Neural crest cell (in vitro differentiated cells): ENCODE measurements around the gene KRABD2.
"Not testable (repeated sequence)": the region's sequence is repeated elsewhere in the genome, so short reads cannot be mapped to it uniquely, and the experiment has no call there.

ENCODE experiments used
- DNase-seq: peaks from one replicate; pipeline ENCODE4 v3.0.0; 2021; ENCODE audit warnings: low read depth, mixed read lengths, low spot score
- H3K27ac Mint-ChIP-seq: one replicate; pipeline ENCODE4 v1.8.0; 2021; ENCODE audit warnings: mild to moderate bottlenecking, mixed read lengths; ENCODE audit not compliant: unreplicated experiment
- H3K27me3 Mint-ChIP-seq: 2 replicates; pipeline ENCODE4 v1.8.0; 2021; ENCODE audit warnings: low read depth, mild to moderate bottlenecking, mixed read lengths
- H3K36me3 Mint-ChIP-seq: 2 replicates; pipeline ENCODE4 v1.8.0; 2021; ENCODE audit warnings: low read depth, mild to moderate bottlenecking, mixed read lengths
- H3K4me1 Mint-ChIP-seq: 2 replicates; pipeline ENCODE4 v1.8.0; 2021; ENCODE audit warnings: mixed read lengths
- H3K4me3 Mint-ChIP-seq: one replicate; pipeline ENCODE4 v1.8.0; 2021; ENCODE audit warnings: mild to moderate bottlenecking, mixed read lengths
- H3K9me3 Mint-ChIP-seq: 2 replicates; pipeline ENCODE4 v1.8.0; 2021; ENCODE audit warnings: mixed read lengths
- TF ChIP-seq, protein P1 (sequence below): fragments of 200-600 bp; sonication (generic); conservative IDR thresholded peaks from 2 replicates; pipeline ENCODE4 v1.5.0; 2021; ENCODE audit warnings: antibody characterized with exemption, mild to moderate bottlenecking

Gene KRABD2

DNA sequence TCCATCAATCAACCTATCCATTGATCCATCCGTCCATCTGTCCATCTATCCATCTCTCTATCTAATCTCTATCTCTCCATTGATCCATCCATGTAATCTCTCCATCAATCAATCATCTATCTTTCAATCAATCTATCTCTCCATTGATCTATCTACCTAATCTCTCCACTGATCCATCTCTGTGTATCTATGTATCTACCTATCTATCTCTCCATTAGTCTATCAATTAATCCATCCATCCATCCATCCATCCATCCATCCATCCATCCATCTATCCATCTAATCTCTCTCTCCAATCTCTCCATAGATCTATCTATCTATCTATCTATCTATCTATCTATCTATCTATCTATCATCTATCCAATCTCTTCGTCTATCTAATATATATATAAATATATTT, 24.6 kb upstream of the KRABD2 start:
- Mint-ChIP-seq H3K4me3 (no peak overlapping the region), H3K36me3 (no peaks in the 10 kb centered on the region), H3K4me1 (no peaks in the 10 kb centered on the region), H3K27me3 (peaks cover 50% of the 10 kb centered on the region), H3K27ac (no peak overlapping the region), H3K9me3 (no peaks in the 10 kb centered on the region)
- TF ChIP-seq, protein P1, sequence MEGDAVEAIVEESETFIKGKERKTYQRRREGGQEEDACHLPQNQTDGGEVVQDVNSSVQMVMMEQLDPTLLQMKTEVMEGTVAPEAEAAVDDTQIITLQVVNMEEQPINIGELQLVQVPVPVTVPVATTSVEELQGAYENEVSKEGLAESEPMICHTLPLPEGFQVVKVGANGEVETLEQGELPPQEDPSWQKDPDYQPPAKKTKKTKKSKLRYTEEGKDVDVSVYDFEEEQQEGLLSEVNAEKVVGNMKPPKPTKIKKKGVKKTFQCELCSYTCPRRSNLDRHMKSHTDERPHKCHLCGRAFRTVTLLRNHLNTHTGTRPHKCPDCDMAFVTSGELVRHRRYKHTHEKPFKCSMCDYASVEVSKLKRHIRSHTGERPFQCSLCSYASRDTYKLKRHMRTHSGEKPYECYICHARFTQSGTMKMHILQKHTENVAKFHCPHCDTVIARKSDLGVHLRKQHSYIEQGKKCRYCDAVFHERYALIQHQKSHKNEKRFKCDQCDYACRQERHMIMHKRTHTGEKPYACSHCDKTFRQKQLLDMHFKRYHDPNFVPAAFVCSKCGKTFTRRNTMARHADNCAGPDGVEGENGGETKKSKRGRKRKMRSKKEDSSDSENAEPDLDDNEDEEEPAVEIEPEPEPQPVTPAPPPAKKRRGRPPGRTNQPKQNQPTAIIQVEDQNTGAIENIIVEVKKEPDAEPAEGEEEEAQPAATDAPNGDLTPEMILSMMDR = no peak
- no peak for DNase-seq

DNA sequence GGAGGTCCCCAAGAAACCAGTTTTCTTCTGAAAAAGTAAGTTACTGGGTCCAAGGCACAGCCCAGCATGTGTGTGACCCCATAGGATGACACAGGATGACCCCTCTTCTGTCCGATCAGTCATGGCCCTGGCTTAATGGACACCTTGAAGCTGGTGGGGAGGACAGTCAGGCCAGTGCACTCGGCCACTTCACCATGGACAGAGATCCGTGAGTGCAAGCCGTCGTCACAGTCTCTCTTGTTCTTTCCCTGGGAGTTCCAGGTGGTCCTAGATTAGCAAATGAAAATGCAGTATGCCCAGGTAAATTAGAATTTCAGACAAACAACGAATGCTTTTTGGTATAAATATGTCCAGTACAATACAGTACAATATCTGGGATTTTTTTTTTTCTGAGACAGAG, 22.5 kb upstream of the KRABD2 start:
- H3K9me3 Mint-ChIP-seq = no peaks in the 10 kb centered on the region
- no peak overlapping the region for H3K4me3 Mint-ChIP-seq
- DNase-seq = no peak
- TF ChIP-seq, protein P1 = no peak
- H3K36me3 Mint-ChIP-seq = no peaks in the 10 kb centered on the region
- peaks cover 69% of the 10 kb centered on the region for H3K27me3 Mint-ChIP-seq
- H3K4me1 Mint-ChIP-seq = no peaks in the 10 kb centered on the region
- H3K27ac Mint-ChIP-seq = no peak overlapping the region

DNA sequence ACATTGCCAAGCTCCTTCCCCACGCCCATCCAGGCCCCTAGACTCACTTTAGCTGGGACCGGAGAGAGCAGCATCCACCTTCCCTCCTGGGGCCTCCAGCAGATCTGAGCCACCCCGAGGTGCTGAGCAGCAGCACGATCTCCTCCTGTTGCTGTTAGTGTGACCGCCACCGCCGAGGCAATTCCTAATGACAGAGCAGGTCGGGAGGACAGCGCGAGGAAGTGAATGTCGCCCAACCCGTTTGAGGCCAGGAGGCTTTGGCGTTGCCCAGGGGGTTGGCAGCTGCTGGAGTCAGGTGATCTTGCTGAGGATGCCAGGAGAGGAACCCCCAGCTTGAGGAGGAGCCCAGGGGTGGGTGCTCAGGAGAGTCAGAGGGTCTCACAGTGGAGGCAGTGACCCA, 21.1 kb upstream of the KRABD2 start, which contains the start of gene RNF222:
Gene RNF222 (minus strand): TSS at position 192 of the 400 bp plus-strand sequence. CDS start 4,366 bp downstream, outside the sequence.
- TF ChIP-seq, protein P1 = no peak
- Mint-ChIP-seq H3K27me3 (peaks cover 74% of the 10 kb centered on the region), H3K9me3 (no peaks in the 10 kb centered on the region), H3K36me3 (no peaks in the 10 kb centered on the region), H3K4me1 (no peaks in the 10 kb centered on the region), H3K4me3 (no peak within 1 kb of the TSS), H3K27ac (no peak within 1 kb of the TSS)
- DNase-seq = no peak

DNA sequence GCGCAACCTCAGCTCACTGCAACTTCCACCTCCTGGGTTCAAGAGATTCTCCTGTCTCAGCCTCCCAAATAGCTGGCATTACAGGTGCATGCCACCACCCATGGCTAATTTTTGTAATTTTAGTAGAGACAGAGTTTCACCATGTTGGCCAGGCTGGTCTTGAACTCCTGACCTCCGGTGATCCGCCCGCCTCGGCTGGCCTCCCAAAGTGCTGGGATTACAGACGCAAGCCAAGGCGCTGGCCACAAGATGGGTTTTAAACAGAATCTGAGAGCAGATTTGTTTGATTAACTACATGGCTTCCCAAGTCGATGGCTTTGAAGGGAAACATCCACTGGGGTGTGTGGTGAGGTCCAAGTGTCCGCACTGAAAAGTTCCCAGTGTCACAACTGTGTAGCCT, 18.0 kb upstream of the KRABD2 start:
- H3K4me1 Mint-ChIP-seq, H3K4me3 Mint-ChIP-seq, H3K27ac Mint-ChIP-seq, DNase-seq, H3K9me3 Mint-ChIP-seq, H3K36me3 Mint-ChIP-seq: not testable (repeated sequence)
- H3K27me3 Mint-ChIP-seq = peaks cover 53% of the 10 kb centered on the region

DNA sequence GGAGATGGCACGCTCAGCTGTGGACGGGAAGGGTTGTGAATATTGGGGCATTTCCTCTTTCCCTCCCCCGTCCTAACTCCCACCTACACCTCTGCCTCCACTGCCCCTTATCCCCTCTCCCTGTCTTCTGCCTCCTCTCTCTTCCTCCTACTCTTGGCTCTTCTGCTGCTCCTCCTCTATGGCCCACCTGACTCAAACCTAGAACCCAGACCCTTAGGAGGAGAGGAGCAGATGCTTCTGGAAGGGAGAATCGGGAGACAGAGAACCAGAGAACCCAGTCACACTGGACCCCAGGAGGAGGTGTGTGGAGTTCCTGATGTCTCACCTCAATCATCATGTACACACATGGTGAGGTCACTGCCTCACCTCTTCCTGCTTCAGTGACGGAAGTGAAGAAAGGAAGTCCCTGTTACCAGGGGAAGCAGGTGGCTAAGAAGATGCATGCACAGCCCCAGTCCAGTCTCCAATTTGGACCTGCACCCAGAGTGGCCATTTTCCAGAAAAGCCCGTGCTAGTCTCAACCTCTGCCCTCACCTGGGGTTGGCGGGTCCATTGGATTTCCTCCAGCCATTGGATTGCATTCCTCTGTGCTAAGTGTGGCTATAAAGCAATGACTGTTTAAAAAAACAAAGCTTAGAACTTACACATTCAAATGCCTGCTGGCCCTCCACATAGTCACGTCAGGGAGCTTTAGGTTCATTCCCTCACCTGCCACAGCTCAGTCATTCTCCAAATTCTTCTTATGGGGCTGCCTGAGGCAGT, 17.1 kb upstream of the KRABD2 start:
- TF ChIP-seq, protein P1 = no peak
- Mint-ChIP-seq H3K27ac (no peak overlapping the region), H3K9me3 (no peaks in the 10 kb centered on the region), H3K27me3 (peaks cover 49% of the 10 kb centered on the region), H3K4me1 (no peaks in the 10 kb centered on the region), H3K4me3 (no peak overlapping the region), H3K36me3 (no peaks in the 10 kb centered on the region)
- no peak for DNase-seq

DNA sequence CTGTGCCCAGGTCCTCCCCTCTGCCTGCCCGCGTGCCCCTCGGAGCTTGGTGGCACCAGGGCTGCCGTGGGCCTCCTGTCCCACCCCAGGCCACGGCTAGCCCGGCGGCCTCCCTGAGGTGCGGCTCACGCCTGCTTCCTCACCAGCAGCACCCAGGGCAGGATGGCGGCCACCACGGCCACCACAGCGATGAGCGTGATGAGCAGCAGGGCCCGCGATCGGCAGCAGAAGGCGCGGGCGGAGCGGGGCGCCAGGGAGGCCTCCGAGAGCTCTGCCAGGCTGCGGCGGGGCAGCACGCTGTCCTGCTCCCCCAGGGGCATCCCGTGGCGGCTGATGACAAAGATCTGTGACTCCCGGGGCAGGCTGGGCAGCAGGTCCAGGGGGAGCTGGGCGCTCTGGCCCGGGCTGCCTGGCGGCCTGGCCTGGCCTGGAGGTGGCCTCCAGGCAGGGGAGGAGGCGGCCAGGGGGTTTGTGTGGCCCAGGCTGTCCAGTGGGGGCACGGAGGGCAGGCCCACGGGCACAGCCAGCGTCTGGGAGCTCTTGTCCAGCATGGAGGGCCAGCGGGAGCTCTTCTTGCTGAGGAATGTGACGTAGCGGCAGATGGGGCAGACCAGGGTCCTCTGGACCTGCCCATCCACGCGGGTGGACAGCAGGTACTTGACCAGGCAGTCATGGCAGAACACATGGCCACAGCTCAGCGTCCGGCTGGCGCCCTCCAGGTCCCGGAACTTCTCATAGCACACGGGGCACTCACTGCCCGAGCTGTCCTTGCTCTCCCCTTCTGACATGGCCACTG, 16.4 kb upstream of the KRABD2 start:
- TF ChIP-seq, protein P1 = no peak
- no peaks in the 10 kb centered on the region for H3K36me3 Mint-ChIP-seq
- no peaks in the 10 kb centered on the region for H3K4me1 Mint-ChIP-seq
- no peak overlapping the region for H3K4me3 Mint-ChIP-seq
- DNase-seq = no peak
- no peak overlapping the region for H3K27ac Mint-ChIP-seq
- H3K27me3 Mint-ChIP-seq = peaks cover 41% of the 10 kb centered on the region
- no peaks in the 10 kb centered on the region for H3K9me3 Mint-ChIP-seq
